NB4 (cell line): ENCODE data around the gene WNT9A.
A peak's percentile ranks its signal among the peaks of the same experiment; 100 is the strongest.

Experiments
- DNase-seq: peaks from one replicate; pipeline ENCODE4 v3.0.0; 2010; ENCODE audit warnings: low read depth
- H3K4me3 ChIP-seq: one replicate; pipeline ENCODE4 v1.5.1; 2011; ENCODE audit warnings: mild to moderate bottlenecking, low read depth, low read length, moderate library complexity
- MYC ChIP-seq: IDR thresholded peaks from 2 replicates; pipeline ENCODE4 v1.6.1; 2011; ENCODE audit warnings: low read depth, low read length
- POLR2A ChIP-seq: IDR thresholded peaks from 2 replicates; pipeline ENCODE4 v1.6.1; 2011; ENCODE audit warnings: mild to moderate bottlenecking; ENCODE audit not compliant: insufficient read length; ENCODE audit errors: extremely low read depth
- TF ChIP-seq, protein P1 (sequence below): IDR thresholded peaks from one replicate; pipeline ENCODE4 v1.5.1; 2012; ENCODE audit warnings: low read depth, low read length
- TF ChIP-seq, protein P2 (sequence below): IDR thresholded peaks from 2 replicates; pipeline ENCODE4 v1.6.1; 2011; ENCODE audit warnings: low read depth, low read length

The WNT9A gene

DNA sequence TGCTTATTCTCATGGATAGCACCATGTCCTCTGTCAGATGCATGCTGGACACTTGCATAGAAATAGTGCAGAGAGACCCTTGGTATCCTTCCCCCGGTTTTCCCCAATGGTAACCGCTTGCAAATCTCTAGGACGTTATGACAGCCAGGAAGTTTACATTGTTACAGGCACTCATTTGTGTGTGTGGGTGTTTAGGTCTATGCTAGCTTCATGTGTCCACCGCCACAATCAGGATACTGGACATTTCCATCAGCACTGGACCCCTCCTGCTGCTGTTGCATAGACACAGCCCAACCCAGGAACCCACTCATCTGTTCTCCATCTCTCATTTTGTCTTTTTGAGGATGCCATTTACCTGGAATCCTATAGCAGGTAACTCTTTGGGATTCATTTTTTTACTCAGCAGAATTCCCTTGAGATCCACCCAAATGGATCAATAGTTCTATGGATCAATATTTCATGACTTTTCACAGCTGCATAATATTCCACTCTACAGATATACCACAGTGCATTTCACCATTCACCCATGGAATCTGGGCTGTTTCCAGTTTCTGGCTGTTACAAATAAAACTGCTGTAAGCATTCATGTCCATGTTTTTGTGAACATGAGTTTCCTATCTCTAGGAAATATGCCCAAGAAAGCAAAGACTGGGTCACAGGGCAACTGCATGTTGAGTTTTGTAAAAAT is 6.6 kb upstream of the WNT9A start:
- TF ChIP-seq, protein P1, sequence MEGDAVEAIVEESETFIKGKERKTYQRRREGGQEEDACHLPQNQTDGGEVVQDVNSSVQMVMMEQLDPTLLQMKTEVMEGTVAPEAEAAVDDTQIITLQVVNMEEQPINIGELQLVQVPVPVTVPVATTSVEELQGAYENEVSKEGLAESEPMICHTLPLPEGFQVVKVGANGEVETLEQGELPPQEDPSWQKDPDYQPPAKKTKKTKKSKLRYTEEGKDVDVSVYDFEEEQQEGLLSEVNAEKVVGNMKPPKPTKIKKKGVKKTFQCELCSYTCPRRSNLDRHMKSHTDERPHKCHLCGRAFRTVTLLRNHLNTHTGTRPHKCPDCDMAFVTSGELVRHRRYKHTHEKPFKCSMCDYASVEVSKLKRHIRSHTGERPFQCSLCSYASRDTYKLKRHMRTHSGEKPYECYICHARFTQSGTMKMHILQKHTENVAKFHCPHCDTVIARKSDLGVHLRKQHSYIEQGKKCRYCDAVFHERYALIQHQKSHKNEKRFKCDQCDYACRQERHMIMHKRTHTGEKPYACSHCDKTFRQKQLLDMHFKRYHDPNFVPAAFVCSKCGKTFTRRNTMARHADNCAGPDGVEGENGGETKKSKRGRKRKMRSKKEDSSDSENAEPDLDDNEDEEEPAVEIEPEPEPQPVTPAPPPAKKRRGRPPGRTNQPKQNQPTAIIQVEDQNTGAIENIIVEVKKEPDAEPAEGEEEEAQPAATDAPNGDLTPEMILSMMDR = no peak
- TF ChIP-seq, protein P2, sequence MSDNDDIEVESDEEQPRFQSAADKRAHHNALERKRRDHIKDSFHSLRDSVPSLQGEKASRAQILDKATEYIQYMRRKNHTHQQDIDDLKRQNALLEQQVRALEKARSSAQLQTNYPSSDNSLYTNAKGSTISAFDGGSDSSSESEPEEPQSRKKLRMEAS = no peak
- TF ChIP-seq POLR2A (no peak), MYC (no peak)
- no peak for DNase-seq
- no peak overlapping the region for H3K4me3 ChIP-seq

DNA sequence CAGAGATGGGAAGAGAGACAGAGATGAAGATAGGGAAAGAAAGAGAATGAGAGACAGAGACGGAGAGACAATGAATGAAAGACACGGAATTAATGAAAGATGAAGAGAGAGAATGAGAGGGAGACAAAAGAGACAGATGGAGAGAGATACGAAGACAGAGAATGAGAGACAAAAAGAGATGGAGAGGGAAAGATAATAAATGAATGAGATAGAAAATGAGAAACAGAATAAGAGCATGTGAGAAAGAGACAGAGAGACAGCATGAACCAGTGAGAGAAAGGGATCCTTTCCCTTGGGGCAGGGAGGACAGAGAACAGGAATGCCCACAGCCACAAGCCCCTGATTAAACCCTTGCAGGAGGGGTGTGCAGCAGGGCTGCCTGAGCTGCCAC is 5.3 kb upstream of the WNT9A start:
- TF ChIP-seq, protein P2 = no peak
- TF ChIP-seq MYC (no peak), POLR2A (no peak)
- TF ChIP-seq, protein P1 = no peak
- DNase-seq = no peak
- no peak overlapping the region for H3K4me3 ChIP-seq

DNA sequence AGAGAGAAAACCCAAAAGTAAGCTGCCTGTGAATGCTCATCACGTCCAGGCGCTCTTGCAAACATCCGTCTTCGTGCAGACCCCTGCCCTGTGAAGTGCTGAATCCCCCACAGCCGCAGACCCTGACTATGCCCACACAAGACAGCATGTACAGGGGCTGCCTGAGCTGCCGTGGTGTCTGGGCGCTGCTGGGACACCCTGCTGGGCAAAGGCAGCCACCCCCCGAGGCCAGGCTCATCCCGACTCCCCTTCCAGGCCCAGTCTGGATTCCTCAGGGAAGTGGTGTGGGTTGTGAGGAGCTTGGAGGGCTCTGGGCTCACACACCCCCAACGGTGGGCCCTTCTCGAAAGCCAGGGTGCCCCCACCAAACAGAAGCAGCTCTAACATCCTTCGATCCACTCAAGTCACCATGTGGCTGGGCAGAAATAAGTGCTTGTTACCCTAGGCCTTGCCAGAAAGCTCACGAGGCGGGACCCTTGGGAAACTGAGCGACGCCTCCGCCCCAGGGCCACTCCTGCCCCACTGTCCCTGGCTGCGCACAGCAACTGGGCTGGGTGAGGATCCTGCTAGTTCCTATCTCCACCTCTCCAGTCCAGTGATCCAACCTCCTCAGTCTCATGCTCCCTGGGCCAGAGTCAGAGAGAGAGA is 4.8 kb upstream of the WNT9A start:
- TF ChIP-seq POLR2A = no peak
- TF ChIP-seq, protein P2 = no peak
- TF ChIP-seq MYC = no peak
- TF ChIP-seq, protein P1 = no peak
- no peak overlapping the region for H3K4me3 ChIP-seq
- DNase-seq = no peak

DNA sequence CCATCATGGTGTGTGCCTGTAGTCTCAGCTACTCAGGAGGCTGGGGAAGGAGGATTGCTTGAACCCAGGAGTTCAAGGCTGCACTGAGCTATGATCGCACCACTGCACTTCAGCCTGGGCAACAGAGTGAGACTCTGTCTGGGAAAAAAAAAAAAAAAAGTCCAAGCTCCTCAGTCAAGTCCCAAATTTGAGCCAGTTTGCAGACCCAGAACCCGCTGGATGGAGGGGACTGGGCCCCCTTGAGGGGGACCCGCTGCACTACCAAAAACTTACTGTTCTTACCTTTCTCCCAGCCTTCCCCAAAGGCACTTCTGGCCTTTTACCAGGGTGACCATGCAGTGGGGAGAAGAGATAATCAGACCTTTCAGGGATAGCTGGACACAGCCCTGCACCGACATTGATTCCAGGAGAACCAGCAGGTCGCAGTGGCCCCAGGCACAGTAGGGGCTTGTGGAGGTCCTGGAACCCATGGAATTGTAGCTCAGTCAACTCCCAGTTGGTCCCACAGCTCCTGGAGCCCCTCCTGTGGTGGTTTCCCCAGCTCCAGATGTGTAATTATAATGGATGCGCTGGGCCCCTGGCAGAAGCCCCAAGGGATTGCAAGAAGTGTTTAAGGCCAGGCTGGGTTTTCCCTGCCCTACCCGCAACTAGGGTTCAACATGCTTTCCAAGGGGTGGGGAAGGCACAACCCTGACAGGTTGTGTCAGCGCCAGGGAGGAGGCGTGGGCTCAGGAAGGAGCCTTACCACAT is 4.1 kb upstream of the WNT9A start:
- H3K4me3 ChIP-seq = no peak overlapping the region
- TF ChIP-seq, protein P1 = no peak
- TF ChIP-seq MYC (no peak), POLR2A (no peak)
- TF ChIP-seq, protein P2 = no peak
- DNase-seq = peak; percentile 69

DNA sequence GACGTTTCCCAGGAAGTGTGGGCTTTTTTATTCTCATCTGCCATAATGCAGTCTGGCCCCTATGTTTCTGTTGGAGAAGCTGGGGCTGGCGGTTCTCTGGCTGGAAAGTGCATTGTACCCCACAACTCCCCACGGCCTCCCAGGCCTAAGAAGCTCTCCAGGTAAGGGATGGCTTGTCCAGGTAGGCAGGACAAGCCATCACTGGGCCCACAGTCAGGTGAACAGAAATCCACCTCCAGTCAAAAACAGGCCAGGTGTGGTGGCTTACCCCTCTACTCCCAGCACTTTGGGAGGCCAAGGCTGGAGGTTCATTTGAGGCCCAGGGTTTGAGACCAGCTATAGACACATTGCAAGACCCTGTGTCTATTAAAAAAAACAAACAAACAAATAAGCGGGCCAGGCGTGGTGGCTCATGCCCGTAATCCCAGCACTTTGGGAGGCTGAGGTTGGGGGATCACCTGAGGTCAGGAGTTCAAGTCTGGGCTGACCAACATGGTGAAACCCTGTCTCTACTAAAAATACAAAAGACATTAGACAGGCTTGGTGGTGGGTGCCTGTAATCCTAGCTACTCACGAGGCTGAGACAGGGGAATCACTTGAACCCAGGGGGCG is 3.1 kb upstream of the WNT9A start:
- TF ChIP-seq, protein P2 = no peak
- no peak for TF ChIP-seq POLR2A
- TF ChIP-seq MYC = no peak
- TF ChIP-seq, protein P1 = no peak
- no peak overlapping the region for H3K4me3 ChIP-seq
- no peak for DNase-seq
